Endodermal cell (in vitro differentiated cells): Measurements from ENCODE around the gene FMNL3. TPM values are rescaled to one million over a fixed set of nuclear protein-coding genes. Genes with fewer than 3 reads are reported as not detected.
"Not testable (repeated sequence)": the region's sequence is repeated elsewhere in the genome, so short reads cannot be mapped to it uniquely, and the experiment has no call there.

Experiments used
- DNase-seq: peaks from one replicate; pipeline ENCODE4 v3.0.0-alpha.2; 2017
- H3K27ac ChIP-seq: 2 replicates; pipeline ENCODE4 v1.5.1; 2013; ENCODE audit warnings: mild to moderate bottlenecking, low read depth, low read length, moderate library complexity
- H3K27me3 ChIP-seq: 2 replicates; pipeline ENCODE4 v1.6.1; 2013; ENCODE audit warnings: mild to moderate bottlenecking, low read length, moderate library complexity; ENCODE audit not compliant: insufficient read depth, control insufficient read depth, poor library complexity, severe bottlenecking
- H3K36me3 ChIP-seq: 2 replicates; pipeline ENCODE4 v1.7.0; 2013; ENCODE audit warnings: mild to moderate bottlenecking, low read length, moderate library complexity; ENCODE audit not compliant: control insufficient read depth, insufficient read depth
- H3K4me1 ChIP-seq: one replicate; pipeline ENCODE4 v1.7.0; 2013; ENCODE audit warnings: low read length; ENCODE audit not compliant: control insufficient read depth, insufficient read depth
- H3K4me3 ChIP-seq: 2 replicates; pipeline ENCODE4 v1.5.1; 2013; ENCODE audit warnings: mild to moderate bottlenecking, low read length, moderate library complexity
- H3K9ac ChIP-seq: 2 replicates; pipeline ENCODE4 v1.6.1; 2013; ENCODE audit warnings: mild to moderate bottlenecking, low read length, moderate library complexity; ENCODE audit not compliant: poor library complexity, severe bottlenecking; ENCODE audit errors: extremely low read depth
- H3K9me3 ChIP-seq: 2 replicates; pipeline ENCODE4 v1.6.1; 2013; ENCODE audit warnings: mild to moderate bottlenecking, low read length, moderate library complexity; ENCODE audit not compliant: control insufficient read depth
- H3K27ac Mint-ChIP-seq: 2 replicates; pipeline ENCODE4 v1.8.0; 2020; ENCODE audit warnings: mixed read lengths
- H3K27me3 Mint-ChIP-seq: 2 replicates; pipeline ENCODE4 v1.8.0; 2021; ENCODE audit warnings: mild to moderate bottlenecking, mixed read lengths; ENCODE audit not compliant: insufficient read depth
- H3K36me3 Mint-ChIP-seq: 2 replicates; pipeline ENCODE4 v1.8.0; 2020; ENCODE audit warnings: low read depth, mixed read lengths
- H3K4me1 Mint-ChIP-seq: 2 replicates; pipeline ENCODE4 v1.8.0; 2020; ENCODE audit warnings: mixed read lengths
- H3K4me3 Mint-ChIP-seq: 2 replicates; pipeline ENCODE4 v1.8.0; 2020; ENCODE audit warnings: mild to moderate bottlenecking, moderate library complexity, mixed read lengths
- H3K9me3 Mint-ChIP-seq: 2 replicates; pipeline ENCODE4 v1.8.0; 2020; ENCODE audit warnings: mild to moderate bottlenecking, mixed read lengths
- WGBS, 2 experiments: methylation state at CpG; one replicate each; pipeline versions ENCODE4 v1.1.5 to v1.1.7; 2013; ENCODE audit warnings: missing lambda C conversion rate in 2 of 2, mixed read lengths in 1 of 2; ENCODE audit not compliant: insufficient coverage in 1 of 2, insufficient read length in 1 of 2; 5-methylcytosine and 5-hydroxymethylcytosine counted together
- total RNA-seq, 2 donors: library from RNA; stranded (reverse); fragmentation: NEBNext Ultra II Directional in 1 of 2; extraction: Animal tissue kit (Norgen Biotek cat#: 25700) in 1 of 2; gene quantifications; 2 replicates in 1 of 2; 3 replicates in 1 of 2; pipeline ENCODE4 v1.2.1, GENCODE V29; 2021
- TF ChIP-seq, protein P1 (sequence below): fragments of 200-600 bp; sonication (generic); conservative IDR thresholded peaks from 2 replicates; pipeline ENCODE4 v1.5.0; 2021; ENCODE audit warnings: antibody characterized with exemption, mild to moderate bottlenecking

Gene FMNL3
- total RNA-seq, 2 donors from 2014 or later: 22.4 to 23.5 TPM

DNA sequence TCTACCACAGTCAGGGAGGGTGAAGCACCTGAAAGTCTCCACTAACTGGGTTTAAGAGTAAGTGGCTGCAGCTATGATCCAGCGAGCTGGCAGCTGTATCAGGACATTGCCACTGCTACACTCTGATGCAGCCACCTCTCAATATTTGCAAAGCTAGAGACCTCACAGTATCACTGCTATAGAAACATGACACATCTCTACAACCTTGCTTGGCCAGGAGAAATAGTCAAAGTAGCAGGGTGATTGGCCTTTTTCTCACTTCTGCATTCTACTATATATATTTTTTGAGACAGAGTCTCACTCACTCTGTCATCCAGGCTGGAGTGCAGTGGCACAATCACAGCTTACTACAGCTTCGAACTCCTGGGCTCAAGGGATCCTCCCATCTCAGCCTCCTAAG, 9.3 kb upstream of the FMNL3 start:
- H3K27ac ChIP-seq: no peak overlapping the region
- peaks cover 25% of the 10 kb centered on the region for H3K27me3 Mint-ChIP-seq
- no peaks in the 10 kb centered on the region for H3K4me1 Mint-ChIP-seq
- H3K27ac Mint-ChIP-seq: no peak overlapping the region
- no peaks in the 10 kb centered on the region for H3K9me3 Mint-ChIP-seq
- H3K4me3 Mint-ChIP-seq: no peak overlapping the region
- no peak overlapping the region for H3K9ac ChIP-seq
- H3K9me3 ChIP-seq: no peaks in the 10 kb centered on the region
- H3K4me1 ChIP-seq: no peaks in the 10 kb centered on the region
- DNase-seq: no peak
- H3K36me3 Mint-ChIP-seq: no peaks in the 10 kb centered on the region
- TF ChIP-seq, protein P1, sequence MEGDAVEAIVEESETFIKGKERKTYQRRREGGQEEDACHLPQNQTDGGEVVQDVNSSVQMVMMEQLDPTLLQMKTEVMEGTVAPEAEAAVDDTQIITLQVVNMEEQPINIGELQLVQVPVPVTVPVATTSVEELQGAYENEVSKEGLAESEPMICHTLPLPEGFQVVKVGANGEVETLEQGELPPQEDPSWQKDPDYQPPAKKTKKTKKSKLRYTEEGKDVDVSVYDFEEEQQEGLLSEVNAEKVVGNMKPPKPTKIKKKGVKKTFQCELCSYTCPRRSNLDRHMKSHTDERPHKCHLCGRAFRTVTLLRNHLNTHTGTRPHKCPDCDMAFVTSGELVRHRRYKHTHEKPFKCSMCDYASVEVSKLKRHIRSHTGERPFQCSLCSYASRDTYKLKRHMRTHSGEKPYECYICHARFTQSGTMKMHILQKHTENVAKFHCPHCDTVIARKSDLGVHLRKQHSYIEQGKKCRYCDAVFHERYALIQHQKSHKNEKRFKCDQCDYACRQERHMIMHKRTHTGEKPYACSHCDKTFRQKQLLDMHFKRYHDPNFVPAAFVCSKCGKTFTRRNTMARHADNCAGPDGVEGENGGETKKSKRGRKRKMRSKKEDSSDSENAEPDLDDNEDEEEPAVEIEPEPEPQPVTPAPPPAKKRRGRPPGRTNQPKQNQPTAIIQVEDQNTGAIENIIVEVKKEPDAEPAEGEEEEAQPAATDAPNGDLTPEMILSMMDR: no peak
- no peak overlapping the region for H3K4me3 ChIP-seq
- H3K36me3 ChIP-seq: no peaks in the 10 kb centered on the region
- H3K27me3 ChIP-seq: peaks cover 4% of the 10 kb centered on the region
- WGBS, 2 experiments: 80 to 87% methylated on average over 1 to 2 of the region's 2 CpGs

GRCh38 chr12:49713952-49714351, 6.7 kb upstream of the FMNL3 start:
- not testable (repeated sequence) for H3K4me3 Mint-ChIP-seq, H3K36me3 Mint-ChIP-seq, H3K9me3 Mint-ChIP-seq, H3K4me1 Mint-ChIP-seq, H3K27ac ChIP-seq, H3K4me3 ChIP-seq, H3K9ac ChIP-seq, H3K36me3 ChIP-seq, H3K9me3 ChIP-seq, DNase-seq, H3K27me3 ChIP-seq, H3K27ac Mint-ChIP-seq, H3K4me1 ChIP-seq
- H3K27me3 Mint-ChIP-seq: peaks cover 40% of the 10 kb centered on the region
- 85 to 100% methylated on average over 2 to 3 of the region's 3 CpGs for WGBS, 2 experiments

DNA sequence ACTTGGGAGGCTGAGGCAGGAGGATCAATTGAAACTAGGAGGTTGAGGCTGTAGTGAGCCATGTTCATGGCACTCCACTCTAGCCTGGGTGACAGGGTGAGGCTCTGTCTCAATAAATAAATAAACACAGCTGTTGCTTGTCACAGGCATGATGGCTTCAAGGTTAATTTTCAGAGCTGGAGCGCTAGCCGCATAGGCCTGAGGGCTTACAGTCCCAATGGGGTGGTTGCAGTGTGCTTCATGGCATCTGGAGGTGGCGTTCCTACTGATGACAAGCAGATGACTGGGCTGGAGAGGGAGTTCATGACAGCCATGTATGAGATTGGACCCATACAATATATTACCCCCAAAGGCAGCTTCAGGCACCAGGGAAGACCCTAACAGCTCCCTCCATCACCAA, 1.6 kb upstream of the FMNL3 start:
- Mint-ChIP-seq H3K36me3 (no peaks in the 10 kb centered on the region), H3K9me3 (no peaks in the 10 kb centered on the region), H3K27me3 (peaks cover 44% of the 10 kb centered on the region), H3K4me1 (peaks cover 13% of the 10 kb centered on the region), H3K4me3 (no peak overlapping the region), H3K27ac (no peak overlapping the region)
- no peak overlapping the region for H3K9ac ChIP-seq
- peaks cover 21% of the 10 kb centered on the region for H3K27me3 ChIP-seq
- H3K27ac ChIP-seq: no peak overlapping the region
- TF ChIP-seq, protein P1: no peak
- H3K4me1 ChIP-seq: peaks cover 10% of the 10 kb centered on the region
- no peak overlapping the region for H3K4me3 ChIP-seq
- H3K36me3 ChIP-seq: no peaks in the 10 kb centered on the region
- WGBS, 2 experiments: 91% methylated on average over 3 of the region's 3 CpGs; no CpG with 5 or more reads in 1 of the 2 experiments
- no peaks in the 10 kb centered on the region for H3K9me3 ChIP-seq
- DNase-seq: no peak

- Histone ChIP-seq H3K4me1 (peaks cover 10% of the 10 kb centered on the region), H3K4me3 (no peak overlapping the region), H3K9me3 (no peaks in the 10 kb centered on the region), H3K27me3 (peaks cover 21% of the 10 kb centered on the region), H3K9ac (no peak overlapping the region), H3K36me3 (no peaks in the 10 kb centered on the region), H3K27ac (no peak overlapping the region)
- no peak for DNase-seq
- Mint-ChIP-seq H3K27me3 (peaks cover 44% of the 10 kb centered on the region), H3K4me3 (peak overlapping the region; percentile 81), H3K27ac (no peak overlapping the region), H3K4me1 (peaks cover 16% of the 10 kb centered on the region), H3K9me3 (no peaks in the 10 kb centered on the region), H3K36me3 (no peaks in the 10 kb centered on the region)
- TF ChIP-seq, protein P1: peak; percentile 18
- 25 to 66% methylated on average over 4 to 11 of the region's 11 CpGs for WGBS, 2 experiments
Measured at GRCh38 chr12:49707812-49708147, 575 bp upstream of the FMNL3 start.
